Measurements from ENCODE around the gene EYS.

Gene EYS

DNA sequence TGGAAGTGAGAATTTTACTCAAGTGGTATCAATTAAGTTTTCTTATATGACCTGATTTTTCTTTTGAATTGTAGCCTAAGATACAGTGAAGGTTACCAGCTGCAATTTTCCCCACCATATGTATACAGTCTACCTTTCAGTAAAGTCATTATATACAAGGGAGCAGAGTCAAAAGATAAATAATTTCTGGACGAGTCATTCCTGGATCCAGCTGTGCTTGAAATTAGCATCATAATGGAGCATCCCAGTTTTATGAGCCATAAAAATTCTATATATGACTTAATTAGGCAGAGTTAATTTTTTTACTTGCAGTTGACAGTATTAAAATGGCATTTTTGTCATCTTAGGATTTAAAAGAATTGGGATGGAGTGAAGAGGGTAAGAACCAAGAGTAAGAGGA, 1063.0 kb downstream of the EYS start:
- no peak for DNase-seq

DNA sequence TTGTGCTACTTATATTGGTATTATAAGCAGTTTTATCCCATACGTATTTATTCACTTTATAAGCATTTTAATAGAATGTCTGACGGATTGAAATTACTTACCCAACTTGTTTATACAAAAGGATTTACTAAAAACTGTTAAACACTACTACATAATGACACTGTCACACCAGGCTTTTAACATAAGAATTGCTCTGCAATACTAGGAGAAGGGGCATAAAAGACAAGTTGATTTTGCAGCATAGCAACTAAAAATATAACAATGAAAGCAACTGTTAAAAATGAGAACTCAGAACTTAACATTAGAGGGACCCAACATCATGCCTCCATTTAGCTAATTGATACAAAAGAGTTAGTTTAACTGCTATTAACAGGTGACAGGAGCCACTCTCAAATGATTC, 1076.1 kb downstream of the EYS start:
- DNase-seq: no peak

DNA sequence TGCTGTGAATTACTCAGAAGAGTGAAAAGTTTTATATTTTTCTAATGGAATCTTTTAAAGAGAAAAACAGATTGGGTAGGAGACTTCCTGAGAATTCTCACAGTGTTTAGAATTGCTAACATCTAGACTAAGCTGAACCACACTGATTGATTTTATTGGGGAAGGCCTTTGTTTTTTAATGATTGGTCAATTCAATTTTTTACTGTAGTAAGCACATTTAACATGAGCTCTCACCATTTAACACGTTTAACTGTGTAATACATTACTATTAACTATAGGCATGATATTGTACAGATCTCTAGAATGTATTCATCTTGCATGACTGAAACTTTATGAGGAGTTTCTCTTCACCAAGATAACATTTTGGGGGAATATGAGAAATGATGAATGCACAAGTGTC, 1084.1 kb downstream of the EYS start:
- DNase-seq: no peak

DNA sequence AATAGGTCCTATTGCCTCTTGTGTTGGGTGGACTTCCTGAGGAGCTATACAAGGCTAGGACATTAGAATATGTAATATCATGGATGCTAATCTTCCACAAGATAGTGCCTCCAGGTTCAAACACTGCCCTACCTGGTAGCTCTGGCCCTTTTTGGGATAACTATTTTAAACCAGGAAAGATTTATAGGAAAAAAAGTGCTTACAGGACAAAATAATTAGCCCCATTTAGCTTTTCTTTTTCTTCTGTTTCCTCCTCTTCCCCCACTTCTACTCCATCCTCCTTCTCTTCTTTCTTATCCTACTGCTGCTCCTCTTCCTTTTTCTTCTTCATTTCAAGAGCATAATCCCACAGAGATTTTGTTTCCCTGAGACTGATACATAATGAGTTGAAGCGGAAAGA, 1104.0 kb downstream of the EYS start:
- DNase-seq: no peak

DNA sequence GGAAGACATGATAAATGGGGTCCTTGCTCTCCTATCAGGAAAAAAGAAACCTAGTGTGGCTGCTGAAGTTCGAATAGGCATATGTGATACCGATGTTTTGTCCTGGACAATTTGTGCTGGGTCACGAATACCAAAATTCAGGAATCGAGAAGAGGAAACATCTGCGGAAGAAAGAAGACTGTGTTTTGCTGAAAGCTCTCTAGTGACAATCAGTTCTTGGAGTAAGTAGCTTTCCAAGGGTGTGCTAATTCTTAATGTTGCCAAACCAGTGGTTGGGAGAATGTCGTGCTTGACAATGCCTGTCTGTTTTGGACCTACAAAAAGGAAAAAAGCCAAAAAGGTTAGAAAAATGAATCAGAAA, 1115.4 kb downstream of the EYS start:
- DNase-seq: no peak

DNA sequence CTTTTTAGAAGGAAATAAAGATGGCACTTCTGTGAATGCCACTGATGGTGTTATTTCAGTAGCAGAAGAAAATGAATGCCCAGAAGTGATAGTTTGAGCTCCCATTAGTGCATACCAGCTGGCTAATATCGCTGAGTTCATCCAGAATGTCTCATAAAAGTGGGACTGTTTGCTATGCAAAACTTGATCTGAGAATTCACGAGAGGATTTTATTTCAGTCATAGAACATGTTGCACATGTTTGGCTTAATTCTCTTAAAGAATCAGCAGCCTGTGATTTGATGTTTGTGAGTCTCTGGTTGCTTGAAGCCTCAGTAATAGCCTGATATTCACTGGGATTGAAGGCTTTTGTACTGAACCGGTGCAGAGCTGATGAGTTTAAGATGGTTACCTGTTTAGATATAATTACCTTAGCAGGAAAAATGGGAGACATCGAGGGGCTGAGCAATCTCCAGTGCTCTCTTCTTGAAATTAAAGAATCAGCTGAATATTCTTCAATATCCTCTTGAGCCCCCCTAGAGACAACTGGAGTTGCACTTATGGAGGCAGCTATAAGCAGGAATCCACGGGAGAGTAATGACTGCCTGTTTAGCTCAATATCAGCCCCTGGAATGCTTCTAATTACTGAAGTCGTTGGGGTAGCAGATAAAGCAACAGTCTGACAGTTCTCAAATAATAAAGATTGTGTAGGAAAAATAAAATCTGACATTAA, 1115.9 kb downstream of the EYS start:
- DNase-seq: no peak

DNA sequence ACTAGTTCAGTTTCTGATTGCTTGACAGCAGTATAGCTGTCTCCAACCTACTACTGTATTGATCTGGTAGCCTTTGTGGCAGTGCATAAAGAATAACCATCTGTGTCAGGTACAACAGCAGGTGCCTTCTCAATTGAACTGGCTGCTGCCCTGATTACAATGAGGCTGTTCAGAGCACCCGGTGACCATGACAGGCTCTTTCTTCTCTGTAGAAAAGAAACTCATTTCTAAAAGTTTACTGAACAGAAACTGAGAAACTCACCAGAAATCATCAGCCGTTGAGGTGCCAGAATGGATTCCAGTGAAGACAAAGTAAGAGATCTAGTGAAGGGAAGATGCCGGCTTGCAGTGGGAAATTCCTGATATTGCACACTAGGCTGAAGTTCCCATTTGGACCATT, 1117.1 kb downstream of the EYS start:
- no peak for DNase-seq

DNA sequence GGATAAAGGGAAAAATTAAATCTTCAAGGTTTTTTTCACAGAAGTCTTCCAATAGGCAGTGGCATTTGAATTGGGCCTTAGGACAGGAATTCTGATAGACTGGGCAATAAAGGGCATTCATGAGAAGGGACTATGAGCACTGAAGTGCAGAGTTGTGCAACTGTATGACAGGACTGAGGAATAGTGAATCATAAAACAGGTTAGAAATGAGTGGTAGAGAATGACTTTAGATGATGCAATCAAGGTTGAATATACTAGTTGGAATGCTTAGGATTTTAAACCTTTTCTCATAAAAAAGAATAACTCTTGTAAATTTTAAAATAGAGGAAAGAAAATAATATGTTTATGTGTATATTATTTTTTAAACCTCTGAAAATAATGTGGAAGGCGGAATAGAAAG, 1126.7 kb downstream of the EYS start:
- no peak for DNase-seq

DNA sequence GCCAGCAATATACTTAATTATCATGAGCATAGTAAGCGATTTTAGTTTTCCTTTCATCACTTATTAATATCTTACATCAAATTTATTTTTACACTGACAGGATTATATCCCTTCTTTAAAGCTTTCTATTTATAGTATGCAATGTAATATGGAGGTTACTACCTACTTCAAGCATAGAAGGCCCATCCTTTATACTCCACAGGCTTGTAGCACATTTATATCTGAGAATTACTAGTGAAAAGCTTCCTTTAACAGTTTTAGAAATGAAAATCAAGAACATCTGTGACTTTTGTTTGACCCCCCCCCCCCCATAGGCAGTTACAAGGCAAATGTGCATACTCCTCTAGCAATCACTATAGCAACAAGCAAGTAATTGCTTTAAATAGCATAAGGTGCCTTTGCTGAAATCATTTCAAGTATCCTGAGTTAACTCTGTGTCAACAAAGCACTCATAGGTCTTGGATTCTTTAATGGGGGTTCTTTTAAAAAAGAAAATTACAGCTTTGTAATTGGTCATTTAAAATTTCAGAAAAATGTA, 1153.7 kb downstream of the EYS start:
- peak in 3 of 56 donors; percentile 0 to 37 (median 10) for DNase-seq

DNA sequence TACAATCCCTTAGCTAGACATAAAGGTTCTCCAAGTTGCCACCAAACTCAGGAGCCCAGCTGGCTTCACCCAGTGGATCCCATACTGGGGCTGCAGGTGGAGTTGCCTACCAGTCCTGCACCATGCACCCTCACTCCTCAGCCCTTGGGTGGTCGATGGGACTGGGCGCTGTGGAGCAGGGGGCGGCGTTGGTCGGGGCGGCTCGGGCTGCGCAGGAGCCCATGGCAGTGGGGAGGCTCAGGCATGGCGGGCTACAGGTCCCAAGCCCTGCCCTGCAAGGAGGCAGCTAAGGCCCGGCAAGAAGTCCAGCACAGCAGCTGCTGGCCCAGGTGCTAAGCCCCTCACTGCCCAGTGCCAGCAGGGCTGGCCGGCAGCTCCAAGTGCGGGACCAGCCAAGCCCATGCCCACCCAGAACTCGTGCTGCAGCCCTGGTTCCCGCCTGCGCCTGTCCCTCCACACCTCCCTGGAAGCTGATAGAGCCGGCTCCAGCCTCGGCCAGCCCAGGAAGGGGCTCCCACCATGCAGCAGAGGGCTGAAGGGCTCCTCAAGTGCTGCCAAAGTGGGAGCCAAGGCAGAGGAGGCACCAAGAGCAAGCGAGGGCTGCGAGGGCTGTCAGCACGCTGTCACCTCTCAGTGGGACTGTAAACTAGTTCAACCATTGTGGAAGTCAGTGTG, 1159.3 kb downstream of the EYS start:
- no peak for DNase-seq

DNA sequence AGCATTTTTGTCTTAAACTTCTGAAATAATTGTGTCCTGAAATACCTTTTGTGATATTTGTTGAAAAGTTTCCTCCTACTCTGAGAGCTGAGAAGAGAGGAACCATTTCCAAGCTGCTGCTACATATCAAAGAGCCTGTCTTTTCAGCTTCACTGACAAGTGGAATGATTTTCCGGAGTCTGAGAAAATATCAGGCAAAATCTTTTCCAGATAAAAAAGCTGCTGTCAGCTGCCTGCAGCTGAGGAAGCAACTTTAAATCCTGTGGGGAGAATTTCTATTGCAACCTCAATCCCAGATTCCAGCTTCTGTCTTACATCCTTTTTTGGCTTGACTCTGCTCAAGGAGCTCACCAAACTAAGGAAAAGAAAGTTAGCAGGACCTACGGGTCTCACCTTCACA, 1167.1 kb downstream of the EYS start:
- peak in 2 of 56 donors; percentile 5 to 18 for DNase-seq

DNA sequence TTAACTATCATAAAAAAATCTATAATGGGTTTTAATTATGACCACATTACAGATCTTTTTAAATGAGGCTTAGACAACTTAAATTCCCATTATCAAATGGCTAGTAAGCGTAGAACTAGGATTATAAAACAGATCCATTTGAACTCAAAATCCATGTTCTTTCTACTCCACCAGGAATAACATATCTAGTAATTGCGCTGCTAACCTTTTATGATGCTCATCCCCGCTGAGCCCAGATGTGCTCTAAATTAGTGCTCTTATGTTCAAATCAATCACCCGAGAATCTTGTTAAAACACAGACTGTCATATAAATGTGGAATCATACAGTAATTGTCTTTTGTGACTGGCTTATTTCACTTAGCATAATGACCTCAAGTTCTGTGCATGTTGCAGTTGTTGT, 1168.3 kb downstream of the EYS start:
- DNase-seq: no peak

DNA sequence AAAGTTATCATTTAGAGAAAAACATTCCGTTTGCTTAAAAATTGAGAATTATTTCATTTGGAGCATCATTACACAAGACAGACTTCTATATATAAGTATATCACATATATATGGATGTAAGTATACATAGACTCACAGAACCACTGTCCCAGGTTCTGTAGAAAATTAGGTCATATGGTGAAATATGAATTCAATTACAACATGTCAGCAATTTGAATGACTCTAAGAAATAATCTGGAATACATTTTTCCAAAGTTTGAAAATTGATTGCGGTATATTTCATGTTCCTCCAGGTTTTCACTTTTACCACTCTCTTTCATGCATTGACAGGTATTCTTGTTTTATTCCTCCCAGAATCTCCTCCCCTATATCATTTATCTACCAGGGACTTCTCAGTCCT, 1179.1 kb downstream of the EYS start:
- DNase-seq: no peak

DNA sequence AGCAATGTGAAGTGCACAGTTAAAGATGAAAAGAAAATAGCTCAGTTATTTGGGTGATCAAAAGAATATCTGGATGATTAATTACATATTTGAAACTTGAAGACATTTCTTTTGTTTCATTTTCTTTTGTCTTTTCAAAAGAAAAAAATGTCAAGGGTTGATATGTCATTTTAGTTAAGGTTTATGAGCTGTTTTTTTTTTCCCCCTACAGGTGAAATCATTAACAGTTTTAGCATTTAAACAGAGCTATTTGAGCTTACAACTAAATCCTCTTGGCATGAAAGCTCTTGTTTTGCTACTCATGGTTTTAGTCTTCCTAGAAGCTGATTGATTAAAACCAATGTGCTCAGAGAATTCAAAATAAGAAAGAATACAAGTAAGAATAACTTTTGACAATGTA, 1184.2 kb downstream of the EYS start:
- no peak for DNase-seq

DNA sequence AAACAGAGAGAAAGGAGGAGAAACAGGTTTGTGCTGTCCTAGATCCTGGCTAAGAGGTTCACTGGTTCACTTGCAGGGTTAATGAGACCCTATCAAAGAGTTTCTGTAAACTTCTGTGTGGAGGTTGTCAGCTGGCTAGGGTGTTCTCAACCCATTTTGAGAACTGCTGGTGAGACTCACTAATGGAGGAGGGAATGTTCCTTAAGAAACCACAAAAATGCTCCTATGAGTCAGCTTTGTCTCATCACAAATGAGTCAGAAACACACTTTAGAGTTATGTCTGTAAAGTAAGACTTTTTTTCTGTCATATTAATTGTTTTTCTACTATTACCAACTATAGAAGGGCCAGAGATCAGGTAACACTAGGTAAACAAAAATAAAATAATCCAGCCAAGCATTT, 1187.0 kb downstream of the EYS start:
- DNase-seq: peak in 5 of 56 donors; percentile 3 to 27 (median 21)

DNA sequence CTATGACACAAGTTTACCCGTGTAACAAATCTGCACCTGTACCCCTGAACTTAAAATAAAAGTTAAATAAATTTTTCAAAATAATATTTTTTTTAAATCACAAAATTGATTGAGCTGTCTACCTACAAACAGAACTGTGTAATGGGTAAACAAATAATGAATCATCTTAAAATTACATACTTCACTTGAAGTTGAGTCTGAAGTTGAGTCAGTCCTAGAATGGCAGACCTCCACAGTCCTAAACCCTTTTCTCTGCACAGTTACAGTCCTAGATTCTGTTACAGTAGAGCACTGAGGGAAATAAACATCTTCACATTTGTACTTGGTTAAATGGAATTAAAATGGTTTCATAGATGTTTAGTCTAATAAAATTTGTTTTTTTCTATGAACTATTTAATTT, 1190.6 kb downstream of the EYS start:
- no peak for DNase-seq

DNA sequence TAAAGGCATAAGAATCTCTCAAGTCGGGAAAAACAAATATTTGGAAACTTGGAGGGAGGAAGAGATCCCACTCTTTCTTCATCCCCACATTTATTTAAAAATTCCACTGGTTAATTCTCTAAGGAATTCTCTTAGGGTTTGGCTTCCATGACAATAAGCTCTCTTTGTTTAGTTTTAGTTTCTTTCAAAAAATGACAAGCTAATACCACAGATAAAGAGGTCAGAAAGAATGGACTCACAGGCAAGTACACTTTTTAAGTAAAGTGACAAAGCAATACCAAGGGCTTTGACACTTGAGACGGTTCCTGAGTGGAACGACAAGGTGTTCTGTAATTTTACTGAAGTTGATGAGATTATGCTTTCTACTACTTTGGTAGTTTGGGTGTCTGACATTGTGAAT, 1199.4 kb downstream of the EYS start:
- no peak for DNase-seq

DNA sequence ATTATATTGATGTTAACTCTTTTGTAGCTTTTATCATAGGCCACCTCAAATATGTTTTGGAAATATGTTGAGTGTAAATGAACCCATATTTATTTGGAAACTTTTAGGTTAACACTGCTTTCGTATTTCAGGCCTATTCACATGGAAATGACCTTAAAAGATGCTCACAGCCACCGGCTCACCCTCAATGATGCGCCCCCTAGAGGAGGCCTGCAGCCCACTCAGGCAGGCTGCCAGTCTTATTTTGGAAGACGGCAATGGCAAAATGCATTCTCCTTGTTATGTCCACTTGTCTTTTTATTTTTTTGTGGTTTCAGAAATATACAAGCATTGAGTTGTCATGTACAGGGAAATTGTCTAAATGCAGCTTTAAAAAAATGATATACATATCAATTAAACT, 1201.7 kb downstream of the EYS start:
- no peak for DNase-seq

DNA sequence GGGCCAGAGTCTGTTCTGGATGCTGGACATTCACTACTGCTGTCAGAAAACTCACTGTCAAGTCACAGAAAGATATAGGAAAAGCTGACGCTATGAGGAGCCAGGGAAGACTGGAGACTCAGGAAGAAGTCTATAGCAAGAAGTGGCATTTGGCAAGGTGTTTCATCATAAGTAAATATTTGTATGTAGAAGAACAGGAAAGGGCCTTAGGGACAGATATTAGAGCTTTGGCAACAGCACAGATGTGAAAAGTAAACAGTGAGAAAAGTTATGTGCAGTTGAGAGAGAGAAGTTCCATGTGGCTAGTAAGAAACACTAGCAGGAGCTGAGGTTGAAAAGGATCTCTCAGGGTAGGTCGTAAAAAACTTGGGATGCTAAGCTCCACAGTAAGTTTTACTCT, 1202.5 kb downstream of the EYS start:
- no peak for DNase-seq

DNA sequence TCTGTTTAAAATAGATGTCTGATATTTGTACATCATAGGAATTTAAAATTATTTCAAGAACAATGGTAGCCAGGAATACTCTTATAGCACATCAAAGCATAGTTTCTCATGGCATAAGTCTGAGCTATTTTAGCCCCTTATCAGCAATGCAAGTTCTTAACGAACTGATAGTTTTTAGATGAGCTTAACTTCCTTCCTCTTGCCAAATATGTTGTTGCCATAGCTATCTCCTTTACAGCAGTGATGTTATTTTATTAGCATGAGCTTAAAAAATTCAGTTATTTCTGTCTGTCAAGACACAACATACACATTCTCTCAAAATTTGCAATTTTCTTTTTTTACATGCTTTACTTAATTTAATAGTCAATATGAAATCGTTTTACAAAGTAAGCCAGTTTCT, 1204.2 kb downstream of the EYS start:
- DNase-seq: no peak

DNA sequence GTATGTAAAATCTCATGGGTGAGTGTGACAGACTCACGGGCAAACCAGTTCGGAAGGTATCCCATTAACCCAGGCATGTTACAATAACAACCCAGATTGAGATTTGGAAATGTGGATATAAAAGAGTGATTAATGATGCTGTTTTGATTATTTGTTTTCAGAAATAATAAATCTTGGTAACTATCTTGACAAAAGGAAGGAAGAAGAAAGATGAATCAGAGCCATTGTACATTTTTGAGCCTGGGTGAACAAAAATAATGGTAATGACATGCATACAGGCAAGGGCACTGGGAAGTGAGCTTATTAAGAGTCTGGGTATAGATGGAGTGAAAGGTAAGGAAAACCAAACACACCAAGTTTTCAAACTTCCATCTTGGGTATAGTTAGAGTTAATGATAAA, 1209.4 kb downstream of the EYS start:
- no peak for DNase-seq

DNA sequence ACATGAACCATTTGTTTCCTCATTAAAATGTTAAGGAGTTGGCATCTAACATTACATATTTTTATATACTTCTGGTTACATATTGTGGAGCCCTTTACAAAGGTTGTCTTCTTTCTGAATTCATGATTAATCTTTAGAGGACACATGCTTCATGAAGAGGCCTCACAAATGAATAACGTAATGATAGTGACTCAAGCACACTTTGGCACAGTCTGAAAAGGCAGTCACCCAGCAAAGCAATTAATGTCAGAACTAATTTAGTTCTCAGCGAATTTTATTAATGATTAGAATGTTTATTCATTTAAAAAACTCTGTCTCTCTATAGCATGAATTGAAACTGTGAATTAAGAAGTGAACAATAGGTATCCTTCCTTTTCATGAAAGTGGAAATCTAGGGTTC, 1217.3 kb downstream of the EYS start:
- DNase-seq: no peak
